Measurements from ENCODE around the gene PSD.
"Not testable (repeated sequence)": the region's sequence is repeated elsewhere in the genome, so short reads cannot be mapped to it uniquely, and the experiment has no call there.

PSD gene

DNA sequence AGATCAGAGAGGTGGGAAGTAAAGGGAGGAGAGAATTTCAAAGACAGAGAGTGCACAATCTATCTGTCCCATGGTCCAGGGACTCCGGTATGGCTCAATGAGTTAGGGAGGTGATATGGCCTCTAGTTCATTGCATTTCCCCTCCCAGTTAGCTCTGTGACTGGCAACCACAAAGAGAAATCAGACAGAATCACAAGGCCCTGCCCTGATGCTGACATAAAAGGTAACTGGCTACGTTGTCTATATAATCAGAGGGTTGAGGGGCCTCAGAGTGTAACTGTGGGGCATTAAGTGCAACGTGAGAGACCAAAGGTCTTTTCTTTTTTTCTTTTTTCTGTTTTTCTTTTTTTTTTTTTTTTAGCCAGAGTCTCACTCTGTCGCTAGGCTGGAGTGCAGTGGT, 40.1 kb upstream of the PSD start:
- Histone ChIP-seq H4K91ac (ENCODE audit: low read depth, low read length) (no peak overlapping the region), H3K4me2 (ENCODE audit: low read length) (no peak overlapping the region), H3K4ac (ENCODE audit: low read depth, low read length) (no peak overlapping the region), H4K8ac (ENCODE audit: low read depth, low read length) (no peak overlapping the region), H4K12ac (ENCODE audit: low read depth, low read length) (no peak overlapping the region), H2AK5ac (ENCODE audit: low read length) (no peak overlapping the region), H3K14ac (ENCODE audit: low read length) (no peak overlapping the region), H3K18ac (ENCODE audit: low read length) (no peak overlapping the region), H3K4me3 (ENCODE audit: low read depth, low read length) (no peak overlapping the region), H2AFZ (ENCODE audit: insufficient read depth, low read length, poor library complexity) (no peak overlapping the region), H3K27ac (ENCODE audit: low read depth, low read length) (no peak overlapping the region), H3K36me3 (ENCODE audit: control insufficient read depth in 1 of 2, insufficient read depth in 2 of 2, low read length in 2 of 2) (peaks cover 2 to 3% of the 10 kb centered on the region in 2 experiments), H3K23ac (ENCODE audit: low read length) (no peak overlapping the region), H3K79me2 (ENCODE audit: control insufficient read depth, insufficient read depth, low read length, poor library complexity) (peaks cover 3% of the 10 kb centered on the region), H2BK12ac (ENCODE audit: low read length) (no peak overlapping the region), H2BK120ac (ENCODE audit: insufficient read depth, low read length, poor library complexity) (no peak overlapping the region), H2BK5ac (ENCODE audit: low read depth, low read length, poor library complexity) (no peak overlapping the region), H3K27me3 (ENCODE audit: insufficient read depth, low read length) (no peaks in the 10 kb centered on the region), H3K9me3 (ENCODE audit: insufficient read depth, low read depth, low read length) (peaks cover 1% of the 10 kb centered on the region), H3K9ac (ENCODE audit: low read length) (no peak overlapping the region), H3K4me1 (ENCODE audit: control insufficient read depth in 1 of 2, insufficient read depth in 2 of 2, low read length in 2 of 2) (peaks cover 14 to 17% of the 10 kb centered on the region in 2 experiments), H3K79me1 (ENCODE audit: low read length) (peaks cover 11% of the 10 kb centered on the region)
- no peak for DNase-seq
- WGBS (ENCODE audit: extremely low coverage, insufficient coverage, insufficient read length): no CpG with 5 or more reads among the region's 4 CpGs

DNA sequence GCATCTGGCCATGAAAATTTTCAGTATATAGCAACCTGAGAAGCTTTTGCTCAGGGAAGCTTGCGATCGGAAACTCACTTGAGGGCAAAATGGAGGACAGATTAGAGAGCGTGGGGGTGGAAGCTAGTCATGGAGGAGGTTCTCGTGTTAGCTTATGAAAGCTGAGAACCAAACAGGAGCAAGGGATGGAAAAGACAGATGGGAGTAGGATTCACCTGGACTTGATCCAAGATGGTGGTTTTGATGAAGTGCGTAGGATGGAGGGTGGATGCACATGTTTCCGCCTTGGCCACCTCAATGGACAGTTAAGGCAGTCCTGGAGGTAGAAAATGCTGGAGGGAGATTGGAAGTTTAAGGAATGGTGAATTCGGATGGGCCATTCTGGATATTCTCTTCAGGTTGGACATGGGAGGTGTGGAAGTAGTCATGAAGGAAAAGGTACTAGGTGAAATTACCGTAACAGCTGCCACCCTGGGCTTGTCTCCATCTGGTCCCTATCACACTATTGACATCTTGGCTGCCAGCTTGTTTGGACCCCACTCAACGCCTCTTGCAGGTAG, 39.1 kb upstream of the PSD start:
- H4K8ac ChIP-seq (ENCODE audit: low read depth, low read length): no peak overlapping the region
- H3K27me3 ChIP-seq (ENCODE audit: insufficient read depth, low read length): no peaks in the 10 kb centered on the region
- no peak overlapping the region for H3K9ac ChIP-seq (ENCODE audit: low read length)
- no peak overlapping the region for H3K23ac ChIP-seq (ENCODE audit: low read length)
- no peak for DNase-seq
- H2BK5ac ChIP-seq (ENCODE audit: low read depth, low read length, poor library complexity): no peak overlapping the region
- H3K36me3 ChIP-seq (ENCODE audit: control insufficient read depth in 1 of 2, insufficient read depth in 2 of 2, low read length in 2 of 2): peaks cover 2 to 5% of the 10 kb centered on the region in 2 experiments
- H2BK12ac ChIP-seq (ENCODE audit: low read length): no peak overlapping the region
- no peak overlapping the region for H3K27ac ChIP-seq (ENCODE audit: low read depth, low read length)
- no peak overlapping the region for H3K4me3 ChIP-seq (ENCODE audit: low read depth, low read length)
- no peak overlapping the region for H4K91ac ChIP-seq (ENCODE audit: low read depth, low read length)
- peaks cover 3% of the 10 kb centered on the region for H3K79me2 ChIP-seq (ENCODE audit: control insufficient read depth, insufficient read depth, low read length, poor library complexity)
- no peak overlapping the region for H3K4ac ChIP-seq (ENCODE audit: low read depth, low read length)
- H3K79me1 ChIP-seq (ENCODE audit: low read length): peaks cover 13% of the 10 kb centered on the region
- peaks cover 1% of the 10 kb centered on the region for H3K9me3 ChIP-seq (ENCODE audit: insufficient read depth, low read depth, low read length)
- no peak overlapping the region for H3K14ac ChIP-seq (ENCODE audit: low read length)
- no CpG with 5 or more reads among the region's 9 CpGs for WGBS (ENCODE audit: extremely low coverage, insufficient coverage, insufficient read length)
- H3K4me1 ChIP-seq (ENCODE audit: control insufficient read depth in 1 of 2, insufficient read depth in 2 of 2, low read length in 2 of 2): peaks cover 14 to 18% of the 10 kb centered on the region in 2 experiments
- no peak overlapping the region for H4K12ac ChIP-seq (ENCODE audit: low read depth, low read length)
- no peak overlapping the region for H2AK5ac ChIP-seq (ENCODE audit: low read length)
- no peak overlapping the region for H3K18ac ChIP-seq (ENCODE audit: low read length)
- no peak overlapping the region for H2BK120ac ChIP-seq (ENCODE audit: insufficient read depth, low read length, poor library complexity)
- H3K4me2 ChIP-seq (ENCODE audit: low read length): no peak overlapping the region
- H2AFZ ChIP-seq (ENCODE audit: insufficient read depth, low read length, poor library complexity): no peak overlapping the region

DNA sequence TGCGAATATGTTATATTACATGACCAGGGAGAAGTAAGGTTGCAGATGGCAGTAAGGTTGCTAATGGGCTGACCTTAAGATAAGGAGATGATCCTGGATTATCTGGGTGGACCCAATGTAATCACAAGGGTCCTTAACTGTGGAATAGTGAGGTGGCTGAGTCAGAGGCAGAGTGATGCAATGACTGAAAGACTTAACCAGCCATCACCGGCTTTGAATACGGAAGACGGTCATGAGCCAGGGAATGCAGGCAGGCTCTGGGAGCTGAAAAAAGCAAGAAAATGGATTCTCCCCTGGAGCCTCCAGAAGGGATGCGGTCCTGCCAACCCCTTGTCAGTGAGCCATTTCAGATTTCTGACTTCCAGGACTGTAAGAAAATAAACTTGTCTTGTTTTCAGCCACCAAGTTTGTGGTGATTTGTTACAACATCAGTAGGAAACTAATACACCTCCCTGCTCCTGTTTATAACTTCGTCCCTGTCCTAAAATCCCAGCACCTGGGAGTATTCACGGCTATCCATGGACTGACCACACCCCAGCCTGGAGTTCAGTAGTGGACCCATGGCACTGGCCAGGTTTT, 37.4 kb upstream of the PSD start:
- no peak overlapping the region for H2AFZ ChIP-seq (ENCODE audit: insufficient read depth, low read length, poor library complexity)
- no peak overlapping the region for H3K9ac ChIP-seq (ENCODE audit: low read length)
- H3K36me3 ChIP-seq (ENCODE audit: control insufficient read depth in 1 of 2, insufficient read depth in 2 of 2, low read length in 2 of 2): peaks cover 5 to 6% of the 10 kb centered on the region in 2 experiments
- peak overlapping the region; percentile 60 for H3K27ac ChIP-seq (ENCODE audit: low read depth, low read length)
- H3K79me1 ChIP-seq (ENCODE audit: low read length): peaks cover 14% of the 10 kb centered on the region
- H3K27me3 ChIP-seq (ENCODE audit: insufficient read depth, low read length): no peaks in the 10 kb centered on the region
- peak; percentile 77 to 86 for DNase-seq
- no peak overlapping the region for H3K4me2 ChIP-seq (ENCODE audit: low read length)
- no peak overlapping the region for H2BK12ac ChIP-seq (ENCODE audit: low read length)
- H2BK120ac ChIP-seq (ENCODE audit: insufficient read depth, low read length, poor library complexity): peak overlapping the region; percentile 91
- peaks cover 11 to 16% of the 10 kb centered on the region in 2 experiments for H3K4me1 ChIP-seq (ENCODE audit: control insufficient read depth in 1 of 2, insufficient read depth in 2 of 2, low read length in 2 of 2)
- no peak overlapping the region for H2AK5ac ChIP-seq (ENCODE audit: low read length)
- H3K4me3 ChIP-seq (ENCODE audit: low read depth, low read length): no peak overlapping the region
- no peak overlapping the region for H3K23ac ChIP-seq (ENCODE audit: low read length)
- no CpG with 5 or more reads among the region's 7 CpGs for WGBS (ENCODE audit: extremely low coverage, insufficient coverage, insufficient read length)
- H3K9me3 ChIP-seq (ENCODE audit: insufficient read depth, low read depth, low read length): peaks cover 1% of the 10 kb centered on the region
- peak overlapping the region; percentile 65 for H4K91ac ChIP-seq (ENCODE audit: low read depth, low read length)
- no peak overlapping the region for H3K18ac ChIP-seq (ENCODE audit: low read length)
- peaks cover 3% of the 10 kb centered on the region for H3K79me2 ChIP-seq (ENCODE audit: control insufficient read depth, insufficient read depth, low read length, poor library complexity)
- H2BK5ac ChIP-seq (ENCODE audit: low read depth, low read length, poor library complexity): no peak overlapping the region
- H3K4ac ChIP-seq (ENCODE audit: low read depth, low read length): no peak overlapping the region
- no peak overlapping the region for H4K12ac ChIP-seq (ENCODE audit: low read depth, low read length)
- peak overlapping the region; percentile 16 for H4K8ac ChIP-seq (ENCODE audit: low read depth, low read length)
- peak overlapping the region; percentile 52 for H3K14ac ChIP-seq (ENCODE audit: low read length)

DNA sequence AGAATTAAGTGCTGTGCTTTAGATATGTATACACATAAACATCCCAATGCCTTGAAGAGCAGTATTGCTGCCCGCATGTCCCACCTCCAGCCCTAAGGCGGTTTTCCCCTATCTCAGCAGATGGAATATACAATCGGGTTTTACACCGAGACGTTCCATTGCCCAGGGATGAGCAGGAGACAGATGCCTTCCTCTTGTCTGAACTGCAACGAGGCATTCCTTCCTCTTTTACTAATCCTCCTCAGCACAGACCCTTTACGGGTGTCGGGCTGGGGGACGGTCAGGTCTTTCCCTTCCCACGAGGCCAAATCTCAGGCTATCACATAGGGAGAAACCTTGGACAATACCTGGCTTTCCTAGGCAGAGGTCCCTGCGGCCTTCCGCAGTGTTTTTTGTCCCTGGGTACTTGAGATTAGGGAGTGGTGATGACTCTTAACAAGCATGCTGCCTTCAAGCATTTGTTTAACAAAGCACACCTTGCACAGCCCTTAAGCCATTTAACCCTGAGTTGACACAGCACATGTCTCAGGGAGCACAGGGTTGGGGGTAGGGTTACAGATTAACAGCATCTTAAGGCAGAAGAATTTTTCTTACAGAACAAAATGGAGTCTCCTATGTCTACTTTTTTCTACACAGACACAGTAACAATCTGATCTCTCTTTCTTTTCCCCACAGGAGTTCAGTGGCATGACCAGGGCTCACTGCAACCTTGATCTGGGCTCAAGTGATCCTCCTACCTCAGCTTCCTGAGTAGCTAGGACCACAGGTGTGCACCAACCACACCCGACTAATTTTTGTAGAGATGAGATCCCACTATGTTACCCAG, 36.3 kb upstream of the PSD start:
- not testable (repeated sequence) for H3K27me3 ChIP-seq (ENCODE audit: insufficient read depth, low read length); H3K4ac ChIP-seq (ENCODE audit: low read depth, low read length); H2BK12ac ChIP-seq (ENCODE audit: low read length); H3K4me3 ChIP-seq (ENCODE audit: low read depth, low read length); H3K79me2 ChIP-seq (ENCODE audit: control insufficient read depth, insufficient read depth, low read length, poor library complexity); H3K14ac ChIP-seq (ENCODE audit: low read length); H2AFZ ChIP-seq (ENCODE audit: insufficient read depth, low read length, poor library complexity); H3K23ac ChIP-seq (ENCODE audit: low read length); H4K8ac ChIP-seq (ENCODE audit: low read depth, low read length); H3K18ac ChIP-seq (ENCODE audit: low read length); H2AK5ac ChIP-seq (ENCODE audit: low read length); H4K12ac ChIP-seq (ENCODE audit: low read depth, low read length); H2BK120ac ChIP-seq (ENCODE audit: insufficient read depth, low read length, poor library complexity); H3K9ac ChIP-seq (ENCODE audit: low read length); H3K36me3 ChIP-seq (ENCODE audit: control insufficient read depth in 1 of 2, insufficient read depth in 2 of 2, low read length in 2 of 2); H3K9me3 ChIP-seq (ENCODE audit: insufficient read depth, low read depth, low read length); H3K4me2 ChIP-seq (ENCODE audit: low read length)
- DNase-seq: peak; percentile 87 to 92
- peak overlapping the region; percentile 22 for H2BK5ac ChIP-seq (ENCODE audit: low read depth, low read length, poor library complexity)
- peak overlapping the region; percentile 69 for H3K27ac ChIP-seq (ENCODE audit: low read depth, low read length)
- peaks cover 6 to 12% of the 10 kb centered on the region in 2 experiments for H3K4me1 ChIP-seq (ENCODE audit: control insufficient read depth in 1 of 2, insufficient read depth in 2 of 2, low read length in 2 of 2)
- WGBS (ENCODE audit: extremely low coverage, insufficient coverage, insufficient read length): no CpG with 5 or more reads among the region's 13 CpGs
- peak overlapping the region; percentile 41 for H4K91ac ChIP-seq (ENCODE audit: low read depth, low read length)
- H3K79me1 ChIP-seq (ENCODE audit: low read length): peaks cover 21% of the 10 kb centered on the region
